GM12878 (cell line): ENCODE results near the gene MIPOL1. TPM values are rescaled to one million over a fixed set of nuclear protein-coding genes. Genes with fewer than 3 reads are reported as not detected.

Source experiments
- ATAC-seq: fragments of 200-7000 bp; cut with Tn5 transposase; 3 replicates; pipeline ENCODE4 v1.9.1; 2020; ENCODE audit warnings: mild to moderate bottlenecking, moderate library complexity
- BruUV-seq: library from RNA; stranded (reverse); fragments of 400-500 nt; replicated peaks from 2 replicates; lab custom pipeline; 2021; lab: Mats Ljungman, UMichigan
- CTCF ChIA-PET: fragments of 300-600 bp; sonication (Branson Sonifier 250); formaldehyde crosslinking; extraction: SDS; loops from one replicate; lab custom pipeline; 2021; ENCODE audit warnings: inconsistent platforms; lab: Yijun Ruan, JAX
- POLR2A ChIA-PET: fragments of 350-600 bp; formaldehyde crosslinking; extraction: SDS; loops from one replicate; lab custom pipeline; 2021; ENCODE audit warnings: inconsistent platforms; lab: Charles Lee
- RAD21 ChIA-PET: fragments of 300-600 bp; sonication (Branson Sonifier 250); formaldehyde crosslinking; loops from one replicate; lab custom pipeline; 2023; ENCODE audit warnings: antibody characterized with exemption; ENCODE audit not compliant: unreplicated experiment; lab: Charles Lee
- SMC1A ChIA-PET: fragments of 300-600 bp; sonication (Branson Sonifier 250); formaldehyde crosslinking; loops from one replicate; lab custom pipeline; 2023; ENCODE audit not compliant: unreplicated experiment, uncharacterized antibody; lab: Charles Lee
- DNase-seq: peaks from one replicate; pipeline ENCODE4 v3.0.0-alpha.2; 2011; ENCODE audit warnings: low read depth, low spot score
- FAIRE-seq: peaks from 3 replicates; lab custom pipeline; 2011; peaks lifted over from hg19 to GRCh38; lab: Jason Lieb, UNC
- H2AFZ ChIP-seq: 2 replicates; pipeline ENCODE4 v1.6.0; 2011; ENCODE audit warnings: low read depth, low read length, control low read depth; ENCODE audit not compliant: control insufficient read depth
- H3K27ac ChIP-seq: 2 replicates; pipeline ENCODE4 v1.5.1; 2011; ENCODE audit warnings: control low read depth; ENCODE audit not compliant: control insufficient read depth, insufficient read depth
- H3K27me3 ChIP-seq, 2 experiments: replicated peaks in 1 of 2; 2 replicates each; pipeline versions ENCODE4 v1.6.0 to v1.6.1; 2011; ENCODE audit warnings: low read length in 1 of 2; ENCODE audit not compliant: control insufficient read depth in 2 of 2, insufficient read depth in 2 of 2
- H3K36me3 ChIP-seq, 2 experiments: 2 replicates each; pipeline ENCODE4 v1.5.1; 2011; ENCODE audit warnings: low read length in 1 of 2; ENCODE audit not compliant: control insufficient read depth in 2 of 2, insufficient read depth in 2 of 2
- H3K4me1 ChIP-seq: 2 replicates; pipeline ENCODE4 v1.6.1; 2011; ENCODE audit warnings: mild to moderate bottlenecking, low read length, moderate library complexity, mixed read lengths; ENCODE audit not compliant: control insufficient read depth, insufficient read depth
- H3K4me2 ChIP-seq: 2 replicates; pipeline ENCODE4 v1.6.0; 2011; ENCODE audit warnings: control low read depth; ENCODE audit not compliant: control insufficient read depth, insufficient read depth
- H3K4me3 ChIP-seq: fragments of 200-600 bp; sonication (generic); 2 replicates; pipeline ENCODE4 v1.5.1; 2016
- H3K79me2 ChIP-seq: 2 replicates; pipeline ENCODE4 v1.6.0; 2011; ENCODE audit warnings: low read length; ENCODE audit not compliant: control insufficient read depth, insufficient read depth
- H3K9ac ChIP-seq: 2 replicates; pipeline ENCODE4 v1.8.0; 2011; ENCODE audit warnings: low read length, control low read depth, mixed read lengths; ENCODE audit not compliant: control insufficient read depth, insufficient read depth
- H3K9me3 ChIP-seq: replicated peaks from 3 replicates; pipeline ENCODE4 v1.5.1; 2011; ENCODE audit warnings: mild to moderate bottlenecking, low read length; ENCODE audit not compliant: control insufficient read depth, insufficient read depth
- H4K20me1 ChIP-seq: 2 replicates; pipeline ENCODE4 v1.6.0; 2011; ENCODE audit not compliant: control insufficient read depth, insufficient read depth
- ATF7 ChIP-seq: fragments of 450-650 bp; IDR thresholded peaks from 2 replicates; pipeline ENCODE4 v1.6.1; 2016; ENCODE audit warnings: low read depth, mild to moderate bottlenecking
- CREB1 ChIP-seq: IDR thresholded peaks from 2 replicates; pipeline ENCODE4 v1.6.1; 2012; ENCODE audit warnings: low read depth, mild to moderate bottlenecking, inconsistent platforms
- FOXK2 ChIP-seq: fragments of 450-650 bp; IDR thresholded peaks from 2 replicates; pipeline ENCODE4 v1.6.1; 2017; ENCODE audit warnings: mild to moderate bottlenecking, moderate library complexity
- HDAC2 ChIP-seq: fragments of 200-600 bp; sonication (generic); IDR thresholded peaks from 2 replicates; pipeline ENCODE4 v1.6.1; 2017
- KDM1A ChIP-seq: fragments of 200-600 bp; sonication (generic); IDR thresholded peaks from 2 replicates; pipeline ENCODE4 v1.6.1; 2016; ENCODE audit warnings: borderline replicate concordance
- LARP7 ChIP-seq: fragments of 450-650 bp; IDR thresholded peaks from 2 replicates; pipeline ENCODE4 v1.6.1; 2017; ENCODE audit warnings: mild to moderate bottlenecking
- MYC ChIP-seq: IDR thresholded peaks from 2 replicates; pipeline ENCODE4 v1.6.1; 2011; ENCODE audit warnings: mild to moderate bottlenecking, low read length, moderate library complexity, inconsistent platforms; ENCODE audit not compliant: insufficient read depth, insufficient replicate concordance, insufficient read length, severe bottlenecking
- NFXL1 ChIP-seq: fragments of 450-650 bp; IDR thresholded peaks from 2 replicates; pipeline ENCODE4 v1.6.1; 2017; ENCODE audit warnings: antibody characterized with exemption, mild to moderate bottlenecking, borderline replicate concordance
- NR2F1 ChIP-seq: fragments of 450-650 bp; conservative IDR thresholded peaks from 2 replicates; pipeline ENCODE4 v1.6.1; 2017; ENCODE audit warnings: mild to moderate bottlenecking
- PAX5 ChIP-seq: IDR thresholded peaks from 2 replicates; pipeline ENCODE4 v1.6.1; 2011; ENCODE audit warnings: low read depth, low read length, borderline replicate concordance
- POU2F2 ChIP-seq: IDR thresholded peaks from 3 replicates; pipeline ENCODE4 v1.6.1; 2011; ENCODE audit warnings: low read depth, mild to moderate bottlenecking, low read length, borderline replicate concordance
- SIN3A ChIP-seq: IDR thresholded peaks from 2 replicates; pipeline ENCODE4 v1.6.1; 2012; ENCODE audit warnings: low read depth, low read length, improper control_type of control experiment
- TARDBP ChIP-seq: IDR thresholded peaks from 2 replicates; pipeline ENCODE4 v1.6.1; 2016; ENCODE audit warnings: borderline replicate concordance
- TCF12 ChIP-seq: IDR thresholded peaks from 2 replicates; pipeline ENCODE4 v1.6.1; 2011; ENCODE audit warnings: low read depth, mild to moderate bottlenecking, low read length
- TCF7 ChIP-seq: IDR thresholded peaks from 2 replicates; pipeline ENCODE4 v1.6.1; 2014; ENCODE audit warnings: antibody characterized with exemption, borderline replicate concordance
- USF2 ChIP-seq: IDR thresholded peaks from 2 replicates; pipeline ENCODE4 v1.6.1; 2011; ENCODE audit warnings: low read depth, low read length, improper control_type of control experiment, borderline replicate concordance
- ZNF24 ChIP-seq: fragments of 450-650 bp; IDR thresholded peaks from 2 replicates; pipeline ENCODE4 v1.6.1; 2017; ENCODE audit warnings: antibody characterized with exemption, mild to moderate bottlenecking
- WGBS: methylation state at CpG from one replicate; pipeline ENCODE4 v1.1.6; 2016; ENCODE audit warnings: low lambda C conversion rate; ENCODE audit not compliant: insufficient replicate concordance, insufficient coverage; ENCODE audit errors: missing lambda C conversion rate; 5-methylcytosine and 5-hydroxymethylcytosine counted together
- in situ Hi-C: fragments of 300-500 bp; cut with MboI; formaldehyde crosslinking; loops from 9 replicates; pipeline ENCODE4 v1.14.3; 2018; ENCODE audit warnings: mixed read lengths
- intact Hi-C: fragments of 100-400 bp; cut with micrococcal nuclease; formaldehyde crosslinking; loops from one replicate; pipeline ENCODE4 v1.14.2; 2022; ENCODE audit not compliant: unreplicated experiment
- polyA plus RNA-seq, 11 experiments: library from polyadenylated mRNA; depleted of rRNA in 4 of 11; unstranded in 6 of 11; stranded (reverse) in 5 of 11; fragments of >200 nt; fragmentation: Nextera tagmentation in 4 of 11; fragmentation: Illumina TruSeq in 1 of 11; extraction: Ambion mirVana in 4 of 11; extraction: Trizol in 1 of 11; gene quantifications; 1 replicate in 1 of 11; 2 replicates in 10 of 11; pipeline versions ENCODE4 v1.2.1 to v1.2.3, GENCODE V29; 2011 to 2016; ENCODE audit warnings: inconsistent platforms in 2 of 11, missing spikeins in 2 of 11, low read depth in 1 of 11
- total RNA-seq, 4 experiments: library from RNA; depleted of rRNA in 3 of 4; stranded (reverse); fragments of >200 nt in 3 of 4; fragmentation: Illumina TruSeq in 1 of 4; extraction: Trizol in 1 of 4; gene quantifications; 2 replicates each; pipeline versions ENCODE4 v1.2.1 to v1.2.3, GENCODE V29; 2013 to 2021

The MIPOL1 gene
- total and polyA plus RNA-seq, 10 of the 15 experiments (the other 5 are each of a cell fraction or from before 2014, with no cell fraction given) = 0.06 TPM; not detected in 9

DNA sequence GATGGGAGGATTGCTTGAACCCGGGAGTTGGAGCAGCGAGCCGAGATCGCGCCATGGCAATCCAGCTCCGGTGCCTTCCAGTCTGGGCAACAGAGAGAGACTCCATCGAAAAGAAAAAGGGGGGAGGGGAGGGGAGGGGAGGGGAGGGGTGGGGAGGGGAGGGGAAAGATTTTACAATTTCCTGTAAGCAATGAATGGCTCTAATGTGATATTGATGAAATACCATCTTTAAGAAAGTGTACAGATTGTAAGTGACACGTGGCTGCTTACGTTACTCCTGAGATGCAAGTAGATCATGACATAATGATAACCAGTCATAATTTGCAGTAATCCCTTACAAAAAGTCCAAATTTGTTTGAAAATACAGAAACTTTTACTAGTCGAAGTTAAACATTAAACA lies 26.7 kb upstream of the MIPOL1 start:
- Histone ChIP-seq H3K27me3 (no peaks in the 10 kb centered on the region), H3K4me1 (no peaks in the 10 kb centered on the region), H3K4me2 (no peak overlapping the region), H3K79me2 (no peaks in the 10 kb centered on the region), H2AFZ (no peak overlapping the region), H3K27ac (no peak overlapping the region), H3K9ac (no peak overlapping the region), H3K9me3 (no peaks in the 10 kb centered on the region; the same call in 2 of the 3 replicates), H3K36me3 (no peaks in the 10 kb centered on the region), H4K20me1 (no peaks in the 10 kb centered on the region), H3K4me3 (no peak overlapping the region)
- intact Hi-C loops = no loop called here
- POLR2A ChIA-PET = no interaction called here
- no peak for FAIRE-seq
- in situ Hi-C loops = no loop called here
- TF ChIP-seq TARDBP = no peak
- no peak for TF ChIP-seq PAX5
- TF ChIP-seq ATF7 = no peak
- TF ChIP-seq POU2F2 = no peak
- no peak for TF ChIP-seq SIN3A
- TF ChIP-seq NR2F1 = no peak
- no peak for TF ChIP-seq TCF7
- no peak for TF ChIP-seq USF2
- TF ChIP-seq ZNF24 = no peak
- TF ChIP-seq HDAC2 = no peak
- no peak for TF ChIP-seq MYC
- TF ChIP-seq TCF12 = no peak
- TF ChIP-seq KDM1A = no peak
- TF ChIP-seq CREB1 = no peak
- TF ChIP-seq FOXK2 = no peak
- no peak for TF ChIP-seq LARP7
- no peak for TF ChIP-seq NFXL1
- CTCF ChIA-PET = no interaction called here
- RAD21 ChIA-PET = no interaction called here
- ATAC-seq = no peak
- BruUV-seq = no TSS peak
- SMC1A ChIA-PET = no interaction called here
- WGBS = 63% methylated on average over 8 of the region's 10 CpGs
- no peak for DNase-seq
